ENCODE measurements around the gene PALMD.
A peak's percentile ranks its signal among the peaks of the same experiment; 100 is the strongest.

PALMD gene

GRCh38 chr1:99697580-99697979, 51.7 kb downstream of the PALMD start:
- DNase-seq (ENCODE audit: low read depth): no peak

- DNase-seq (ENCODE audit: low read depth): no peak
Measured at GRCh38 chr1:99700020-99700419, 54.1 kb downstream of the PALMD start.

DNA sequence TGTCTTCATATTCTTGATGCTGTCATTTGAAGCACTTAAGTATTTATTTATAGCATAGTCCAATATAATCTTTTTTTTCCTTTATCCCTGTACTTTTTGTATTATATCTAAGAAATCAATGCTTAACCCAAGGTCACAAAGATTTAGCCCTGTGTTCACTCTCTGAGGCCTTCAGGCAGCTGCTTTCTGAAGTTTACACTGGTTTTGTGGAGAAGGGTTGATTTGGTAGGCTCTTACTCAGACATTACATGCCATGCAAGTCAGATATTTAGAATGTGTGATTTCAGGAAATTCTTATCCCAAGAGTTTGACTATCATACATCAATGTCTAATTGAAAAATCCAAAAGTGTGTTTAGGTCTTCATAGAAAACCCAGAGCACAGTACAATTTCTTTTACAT, 56.3 kb downstream of the PALMD start:
- no peak for DNase-seq (ENCODE audit: low read depth)

GRCh38 chr1:99704356-99704816, 58.5 kb downstream of the PALMD start:
- no peak for DNase-seq (ENCODE audit: low read depth)

DNA sequence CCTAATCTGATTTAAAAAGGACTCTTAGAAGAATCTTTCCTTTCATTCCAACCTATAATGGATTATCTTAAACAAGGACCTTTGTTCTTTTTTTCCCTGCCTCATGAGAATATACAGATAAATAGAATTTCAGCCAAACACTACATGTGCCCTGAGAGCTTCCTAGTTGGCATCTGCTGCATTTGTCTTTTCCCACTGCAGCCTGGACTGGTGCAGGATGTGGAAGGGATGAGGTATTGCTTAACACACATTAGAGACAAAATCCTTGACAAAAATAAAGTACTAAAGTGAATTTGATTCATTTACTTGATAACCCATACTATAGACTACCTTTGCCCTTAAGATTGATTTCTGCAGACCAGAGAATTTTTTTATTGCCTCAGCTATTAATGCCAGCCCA, 59.5 kb downstream of the PALMD start:
- DNase-seq (ENCODE audit: low read depth): no peak

- no peak for DNase-seq (ENCODE audit: low read depth)
Measured at GRCh38 chr1:99707535-99708142, 61.7 kb downstream of the PALMD start.

DNA sequence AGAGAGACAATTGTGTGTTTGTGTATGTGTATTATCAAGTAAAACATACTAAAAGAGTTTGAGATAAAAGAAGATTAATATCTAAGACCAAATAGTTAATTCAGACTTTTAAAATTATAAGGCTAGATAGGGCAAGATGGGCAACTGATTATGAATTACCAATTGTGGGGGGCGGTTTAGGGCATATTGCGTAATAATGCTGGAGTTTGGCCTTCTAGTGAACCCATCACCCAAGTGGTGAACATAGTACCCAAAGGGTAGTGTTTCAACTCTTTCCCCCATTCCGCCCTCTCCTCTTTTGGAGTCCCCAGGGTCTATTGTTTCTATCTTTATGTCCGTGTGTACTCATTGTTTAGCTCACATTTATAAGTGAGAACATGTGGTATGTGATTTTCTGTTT, 65.1 kb downstream of the PALMD start:
- no peak for DNase-seq (ENCODE audit: low read depth)

DNA sequence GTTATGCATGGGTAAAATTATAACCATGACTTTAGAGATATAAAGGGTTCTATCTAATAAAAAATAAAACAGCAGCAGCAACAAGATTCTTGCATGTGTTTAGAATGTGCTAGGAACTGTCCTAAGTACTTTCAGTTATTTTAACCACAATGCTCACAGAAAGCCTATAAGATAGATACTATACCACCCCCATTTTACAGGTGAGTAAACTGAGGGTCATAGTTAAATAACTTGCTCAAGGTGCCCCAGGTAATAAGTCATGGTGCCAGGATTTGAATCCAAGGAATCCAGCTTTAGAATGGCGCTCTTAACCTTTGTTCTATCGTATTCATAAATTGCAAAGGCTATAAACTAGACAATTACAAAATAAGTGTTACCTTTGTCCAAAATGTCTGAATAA, 67.1 kb downstream of the PALMD start:
- no peak for DNase-seq (ENCODE audit: low read depth)

DNA sequence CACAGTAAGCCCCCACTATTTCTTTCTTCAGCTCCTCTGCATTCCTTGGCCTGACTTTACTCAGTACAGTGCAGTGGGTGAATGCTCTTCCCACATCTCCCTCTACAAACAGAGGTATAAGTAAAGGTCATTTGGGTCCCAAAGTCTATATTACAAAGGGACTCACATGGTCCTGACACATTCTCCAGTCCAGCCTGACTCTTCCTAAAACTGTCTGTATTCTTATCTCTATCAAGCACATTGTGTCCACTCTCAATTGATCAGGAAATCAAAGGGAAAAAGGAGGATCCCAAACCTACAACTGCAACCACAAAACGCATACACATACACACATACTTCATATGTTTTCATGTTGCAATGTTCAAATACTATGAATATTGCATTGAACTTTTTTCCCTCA, 71.1 kb downstream of the PALMD start:
- DNase-seq (ENCODE audit: low read depth): no peak

DNA sequence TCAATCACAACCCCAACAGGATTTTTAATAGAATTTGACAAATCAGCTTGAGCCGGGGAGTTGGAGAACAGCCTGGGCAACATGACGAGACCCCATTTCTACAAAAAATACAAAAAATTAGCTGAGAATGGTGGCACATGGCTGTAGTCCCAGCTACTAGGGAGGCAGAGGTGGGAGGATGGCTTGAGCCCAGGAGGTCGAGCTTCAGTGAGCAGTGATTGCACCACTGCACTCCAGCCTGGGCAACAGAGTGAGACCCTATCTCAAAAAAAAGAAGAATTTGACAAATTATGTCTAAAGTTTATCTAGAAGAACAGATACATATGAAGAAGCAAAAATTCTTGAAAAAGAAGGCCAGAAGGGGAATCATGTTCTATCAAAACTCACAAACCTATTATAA, 77.3 kb downstream of the PALMD start:
- DNase-seq (ENCODE audit: low read depth): no peak

DNA sequence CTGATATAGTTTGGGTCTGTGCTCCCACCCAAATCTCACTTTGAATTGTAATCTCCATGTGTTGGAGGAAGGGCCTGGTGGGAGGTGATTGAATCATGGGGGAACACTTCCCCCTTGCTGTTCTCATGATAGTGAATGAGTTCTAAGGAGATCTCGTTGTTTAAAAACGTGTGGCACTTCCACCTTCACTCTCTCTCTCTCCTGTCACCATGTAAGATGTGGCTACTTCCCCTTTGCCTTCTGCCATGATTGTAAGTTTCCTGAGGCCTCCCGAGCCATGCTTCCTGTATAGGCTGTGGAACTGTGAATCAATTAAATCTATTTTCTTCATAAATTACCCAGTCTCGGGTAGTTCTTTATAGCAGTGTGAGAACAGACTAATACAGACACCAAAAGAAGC, 80.1 kb downstream of the PALMD start:
- DNase-seq (ENCODE audit: low read depth): no peak

- DNase-seq (ENCODE audit: low read depth): no peak
Measured at GRCh38 chr1:99726407-99726806, 80.5 kb downstream of the PALMD start.

- DNase-seq (ENCODE audit: low read depth): no peak
Measured at GRCh38 chr1:99726818-99727217, 80.9 kb downstream of the PALMD start.

- DNase-seq (ENCODE audit: low read depth): no peak
Measured at GRCh38 chr1:99727575-99728185, 81.8 kb downstream of the PALMD start.

DNA sequence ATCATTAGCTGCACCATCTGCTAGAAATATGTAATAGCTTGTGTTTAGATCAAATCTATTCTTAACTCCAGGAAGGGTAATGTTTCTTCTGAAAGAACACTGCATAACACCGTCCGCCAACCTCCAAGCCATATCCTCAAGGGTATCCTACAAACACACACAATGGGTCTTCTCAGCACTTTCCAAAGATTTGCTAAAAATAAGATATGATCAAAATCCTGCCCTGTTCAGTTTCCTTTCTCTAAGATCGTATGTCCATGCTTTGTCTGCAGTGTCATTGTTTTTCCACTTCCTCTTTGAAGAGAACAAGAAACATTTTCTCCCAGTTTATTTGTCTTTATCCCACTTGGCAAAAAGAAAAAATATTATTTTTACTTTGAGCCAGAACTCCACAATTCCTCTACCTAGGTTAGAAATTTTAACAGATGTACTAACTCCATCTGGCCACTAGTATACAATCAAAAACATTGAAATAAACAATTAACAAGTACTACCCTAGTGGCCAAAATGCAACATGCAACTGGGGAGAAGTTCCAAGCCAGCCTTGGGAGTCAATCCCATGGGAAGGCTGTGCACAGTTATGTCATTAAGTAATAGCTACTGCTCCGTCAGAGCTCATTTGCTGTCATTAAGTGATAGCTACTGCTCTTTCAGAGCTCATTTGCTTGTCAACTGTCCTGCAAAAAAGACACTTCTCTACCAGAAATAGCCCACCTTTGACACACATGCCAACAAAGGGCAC, 82.8 kb downstream of the PALMD start:
- DNase-seq (ENCODE audit: low read depth): no peak

DNA sequence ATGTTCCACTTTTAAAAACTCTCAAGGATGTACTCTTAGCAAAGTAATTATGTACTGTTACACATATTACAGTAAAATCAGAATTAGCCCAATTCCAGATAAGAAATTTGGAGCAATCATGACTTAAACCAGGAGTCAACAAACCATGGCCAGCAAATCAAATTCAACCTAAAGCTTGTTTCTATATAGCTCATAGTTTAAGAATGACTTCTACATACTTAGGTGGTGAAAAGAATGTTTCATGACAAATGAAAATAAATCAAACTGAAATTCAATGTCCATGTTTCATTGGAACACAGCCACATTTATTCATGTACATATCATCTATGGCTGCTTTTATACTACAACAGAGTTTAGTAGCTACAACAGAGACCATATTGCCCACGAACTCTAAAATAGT, 85.5 kb downstream of the PALMD start:
- DNase-seq (ENCODE audit: low read depth): peak; percentile 71

DNA sequence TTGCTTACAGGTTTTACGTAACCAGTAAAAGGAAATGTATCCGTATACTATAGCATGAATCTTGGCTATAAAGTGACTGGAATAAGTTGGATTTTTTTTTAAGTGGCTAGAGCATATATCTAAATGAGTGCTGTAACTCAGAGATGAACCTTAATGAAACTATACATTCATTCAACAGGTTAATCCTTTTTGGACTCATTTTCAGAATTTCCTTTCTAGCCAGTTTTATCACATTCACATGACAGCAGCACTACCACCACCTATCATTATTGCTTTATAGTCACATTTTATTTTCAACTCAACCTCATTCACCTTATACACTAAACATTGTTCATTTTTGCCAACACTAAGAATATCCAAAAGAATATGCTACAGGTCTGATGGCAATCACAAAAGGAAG, 89.9 kb downstream of the PALMD start:
- no peak for DNase-seq (ENCODE audit: low read depth)

- DNase-seq (ENCODE audit: low read depth): no peak
Measured at GRCh38 chr1:99737016-99737415, 91.1 kb downstream of the PALMD start.

- no peak for DNase-seq (ENCODE audit: low read depth)
Measured at GRCh38 chr1:99738858-99739465, 93.0 kb downstream of the PALMD start.

GRCh38 chr1:99740141-99740540, 94.2 kb downstream of the PALMD start:
- DNase-seq (ENCODE audit: low read depth): no peak
